WTC11 (cell line): ENCODE measurements around the gene ULK4. TPM values are rescaled to one million over a fixed set of nuclear protein-coding genes. Genes with fewer than 3 reads are reported as not detected.

Experiments used
- ATAC-seq: fragments of 200-7000 bp; cut with Tn5 transposase; 2 replicates; pipeline ENCODE4 v1.10.0; 2021; ENCODE audit warnings: mild to moderate bottlenecking, moderate library complexity
- CTCF ChIA-PET: fragments of 300-600 bp; sonication (Branson Sonifier 250); formaldehyde crosslinking; loops from one replicate; lab custom pipeline; 2021; ENCODE audit warnings: antibody characterized with exemption; lab: Charles Lee
- POLR2A ChIA-PET: fragments of 350-600 bp; sonication (Branson Sonifier 250); formaldehyde crosslinking; loops from one replicate; lab custom pipeline; 2021; ENCODE audit warnings: antibody characterized with exemption; lab: Charles Lee
- DNase-seq: peaks from one replicate; pipeline ENCODE4 v3.0.0; 2021; ENCODE audit warnings: low spot score
- H3K27ac Mint-ChIP-seq: 2 replicates; pipeline ENCODE4 v1.8.0; 2021; ENCODE audit warnings: mixed read lengths
- H3K27me3 Mint-ChIP-seq: 2 replicates; pipeline ENCODE4 v1.8.0; 2021; ENCODE audit warnings: low read depth, mild to moderate bottlenecking, moderate library complexity, mixed read lengths
- H3K36me3 Mint-ChIP-seq: 2 replicates; pipeline ENCODE4 v1.8.0; 2021; ENCODE audit warnings: mixed read lengths
- H3K4me1 Mint-ChIP-seq: 2 replicates; pipeline ENCODE4 v1.8.0; 2022; ENCODE audit warnings: mixed read lengths
- H3K4me3 Mint-ChIP-seq: 2 replicates; pipeline ENCODE4 v1.8.0; 2021; ENCODE audit warnings: mild to moderate bottlenecking, moderate library complexity, mixed read lengths
- H3K9me3 Mint-ChIP-seq: 2 replicates; pipeline ENCODE4 v1.8.0; 2021; ENCODE audit warnings: mixed read lengths
- ELF4 ChIP-seq: sonication (generic); formaldehyde crosslinking; IDR thresholded peaks from 2 replicates; pipeline ENCODE4 v1.8.1; 2022; ENCODE audit warnings: low read depth, mild to moderate bottlenecking, moderate library complexity, missing genetic modification reagents
- ETV6 ChIP-seq: sonication (generic); formaldehyde crosslinking; IDR thresholded peaks from 2 replicates; pipeline ENCODE4 v1.8.1; 2022; ENCODE audit warnings: mild to moderate bottlenecking, missing genetic modification reagents
- GRHL2 ChIP-seq: fragments of 250-450 bp; sonication (Bioruptor Pico); IDR thresholded peaks from 2 replicates; pipeline ENCODE4 v1.8.0; 2022; ENCODE audit warnings: mild to moderate bottlenecking, moderate library complexity; ENCODE audit not compliant: insufficient replicate concordance, severe bottlenecking
- IRF2 ChIP-seq: sonication (generic); formaldehyde crosslinking; IDR thresholded peaks from 2 replicates; pipeline ENCODE4 v1.8.0; 2022; ENCODE audit warnings: low read depth, missing genetic modification reagents, borderline replicate concordance
- SP1 ChIP-seq: sonication (generic); formaldehyde crosslinking; conservative IDR thresholded peaks from 2 replicates; pipeline ENCODE4 v1.8.1; 2022; ENCODE audit warnings: missing genetic modification reagents
- TCF7 ChIP-seq: sonication (generic); formaldehyde crosslinking; IDR thresholded peaks from 2 replicates; pipeline ENCODE4 v1.8.0; 2022; ENCODE audit warnings: mild to moderate bottlenecking, low read depth, missing genetic modification reagents, moderate library complexity
- ZNF121 ChIP-seq: sonication (generic); formaldehyde crosslinking; IDR thresholded peaks from 2 replicates; pipeline ENCODE4 v1.8.0; 2023; ENCODE audit warnings: missing genetic modification reagents
- ZNF232 ChIP-seq: sonication (generic); formaldehyde crosslinking; IDR thresholded peaks from 2 replicates; pipeline ENCODE4 v1.8.0; 2022; ENCODE audit warnings: mild to moderate bottlenecking, missing genetic modification reagents
- ZNF423 ChIP-seq: fragments of 250-450 bp; sonication (Bioruptor Pico); IDR thresholded peaks from 2 replicates; pipeline ENCODE4 v2.1.2; 2022; ENCODE audit warnings: mild to moderate bottlenecking, moderate library complexity
- total RNA-seq: library from RNA; stranded (reverse); gene quantifications from 3 replicates; pipeline ENCODE4 v1.2.3, GENCODE V29; 2021
- TF ChIP-seq, protein P1 (sequence below): sonication (generic); formaldehyde crosslinking; IDR thresholded peaks from 2 replicates; pipeline ENCODE4 v1.8.0; 2023; ENCODE audit warnings: missing genetic modification reagents, mild to moderate bottlenecking, borderline replicate concordance
- TF ChIP-seq, protein P2 (sequence below): sonication (generic); formaldehyde crosslinking; IDR thresholded peaks from 2 replicates; pipeline ENCODE4 v1.8.0; 2022; ENCODE audit warnings: mild to moderate bottlenecking, missing genetic modification reagents
- TF ChIP-seq, protein P3 (sequence below): fragments of 250-450 bp; sonication (Bioruptor Pico); IDR thresholded peaks from 2 replicates; pipeline ENCODE4 v1.8.0; 2021; ENCODE audit warnings: mild to moderate bottlenecking
- TF ChIP-seq, protein P4 (sequence below): sonication (generic); formaldehyde crosslinking; IDR thresholded peaks from 2 replicates; pipeline ENCODE4 v1.8.1; 2022; ENCODE audit warnings: mild to moderate bottlenecking, missing genetic modification reagents, moderate library complexity, borderline replicate concordance
- TF ChIP-seq, protein P5 (sequence below): sonication (generic); formaldehyde crosslinking; IDR thresholded peaks from 2 replicates; pipeline ENCODE4 v1.8.0; 2022; ENCODE audit warnings: missing genetic modification reagents

The ULK4 gene
- total RNA-seq, 1 experiment from 2014 or later: 9.2 TPM

DNA sequence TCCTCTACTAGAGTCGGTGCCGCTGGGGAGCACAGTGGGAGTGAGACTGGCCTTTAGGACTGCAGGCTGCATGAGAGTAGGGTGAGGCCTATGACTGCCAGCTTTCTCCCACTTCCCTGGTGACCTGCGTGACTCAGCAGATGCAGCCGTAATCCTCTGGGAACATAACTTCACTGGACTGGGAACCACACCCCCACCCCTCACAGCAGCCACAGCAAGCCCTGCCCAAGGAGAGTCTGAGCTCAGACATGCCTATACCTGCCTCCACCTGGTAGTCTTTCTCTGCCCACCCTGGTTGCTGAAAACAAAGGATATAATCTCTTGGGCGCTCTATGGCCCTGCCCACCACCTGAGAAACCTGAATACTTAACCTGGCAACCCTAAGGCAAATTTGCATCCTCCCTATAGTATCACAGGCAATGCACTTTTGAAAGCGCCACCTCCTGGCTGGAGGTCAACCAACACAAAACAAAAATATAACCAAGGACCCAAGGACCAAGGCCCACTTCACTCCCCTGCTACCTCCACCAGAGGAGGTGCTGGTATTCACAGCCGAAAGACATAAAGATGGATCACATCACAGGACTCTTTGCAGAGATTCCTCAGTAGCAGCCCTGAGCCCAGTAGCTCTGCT lies 453.7 kb downstream of the ULK4 start (continued):
- no peak for TF ChIP-seq ZNF423
- no peak for TF ChIP-seq ELF4 (CRISPR knock-in tag)
- no peak for TF ChIP-seq SP1 (CRISPR knock-in tag)
- TF ChIP-seq, all 79 proteins: peak for 0

DNA sequence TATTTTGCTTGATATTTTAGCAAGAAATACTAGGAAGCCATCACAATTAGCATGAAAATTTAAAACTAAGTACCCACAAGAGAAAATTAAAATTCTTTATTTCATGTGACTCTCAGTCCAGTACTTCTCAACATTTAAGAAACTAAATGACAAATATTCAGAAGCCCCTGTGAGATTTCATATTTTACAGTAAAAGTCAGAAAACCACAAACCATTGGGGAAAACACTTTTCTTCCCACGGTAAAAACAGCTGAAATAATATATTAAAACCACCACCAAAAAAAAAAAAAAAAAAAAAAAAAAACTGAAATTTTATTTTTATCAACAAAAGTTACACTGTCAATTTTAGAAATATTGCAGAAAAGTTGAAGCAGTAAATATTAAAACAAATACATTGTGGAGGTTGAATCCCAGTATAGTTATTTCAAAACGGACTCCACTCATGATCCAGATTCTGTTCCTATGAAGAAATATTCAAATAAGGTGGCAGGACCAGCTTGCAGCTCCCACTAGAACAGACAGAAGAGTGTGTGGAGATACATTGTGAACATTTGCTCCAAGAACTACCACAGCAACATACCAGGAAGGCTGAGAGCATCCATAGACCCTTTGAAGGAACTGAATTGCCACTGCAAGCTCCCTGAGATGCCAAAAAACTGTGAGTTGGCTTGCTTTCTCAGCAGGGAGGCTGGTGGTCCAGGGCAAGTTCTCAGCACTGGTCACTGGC lies 454.4 kb downstream of the ULK4 start:
- Mint-ChIP-seq H3K9me3 (peaks cover 31% of the 10 kb centered on the region), H3K27ac (no peak overlapping the region), H3K27me3 (no peaks in the 10 kb centered on the region), H3K4me1 (0 out of 2 replicates have a peak, but pooled peaks cover 3% of the 10 kb centered on the region), H3K36me3 (peaks cover 12% of the 10 kb centered on the region), H3K4me3 (no peak overlapping the region)
- no peak for TF ChIP-seq IRF2 (CRISPR knock-in tag)
- no peak for TF ChIP-seq ZNF121
- TF ChIP-seq TCF7 (CRISPR knock-in tag): no peak
- no peak for TF ChIP-seq GRHL2 (CRISPR knock-in tag)
- TF ChIP-seq, protein P1, sequence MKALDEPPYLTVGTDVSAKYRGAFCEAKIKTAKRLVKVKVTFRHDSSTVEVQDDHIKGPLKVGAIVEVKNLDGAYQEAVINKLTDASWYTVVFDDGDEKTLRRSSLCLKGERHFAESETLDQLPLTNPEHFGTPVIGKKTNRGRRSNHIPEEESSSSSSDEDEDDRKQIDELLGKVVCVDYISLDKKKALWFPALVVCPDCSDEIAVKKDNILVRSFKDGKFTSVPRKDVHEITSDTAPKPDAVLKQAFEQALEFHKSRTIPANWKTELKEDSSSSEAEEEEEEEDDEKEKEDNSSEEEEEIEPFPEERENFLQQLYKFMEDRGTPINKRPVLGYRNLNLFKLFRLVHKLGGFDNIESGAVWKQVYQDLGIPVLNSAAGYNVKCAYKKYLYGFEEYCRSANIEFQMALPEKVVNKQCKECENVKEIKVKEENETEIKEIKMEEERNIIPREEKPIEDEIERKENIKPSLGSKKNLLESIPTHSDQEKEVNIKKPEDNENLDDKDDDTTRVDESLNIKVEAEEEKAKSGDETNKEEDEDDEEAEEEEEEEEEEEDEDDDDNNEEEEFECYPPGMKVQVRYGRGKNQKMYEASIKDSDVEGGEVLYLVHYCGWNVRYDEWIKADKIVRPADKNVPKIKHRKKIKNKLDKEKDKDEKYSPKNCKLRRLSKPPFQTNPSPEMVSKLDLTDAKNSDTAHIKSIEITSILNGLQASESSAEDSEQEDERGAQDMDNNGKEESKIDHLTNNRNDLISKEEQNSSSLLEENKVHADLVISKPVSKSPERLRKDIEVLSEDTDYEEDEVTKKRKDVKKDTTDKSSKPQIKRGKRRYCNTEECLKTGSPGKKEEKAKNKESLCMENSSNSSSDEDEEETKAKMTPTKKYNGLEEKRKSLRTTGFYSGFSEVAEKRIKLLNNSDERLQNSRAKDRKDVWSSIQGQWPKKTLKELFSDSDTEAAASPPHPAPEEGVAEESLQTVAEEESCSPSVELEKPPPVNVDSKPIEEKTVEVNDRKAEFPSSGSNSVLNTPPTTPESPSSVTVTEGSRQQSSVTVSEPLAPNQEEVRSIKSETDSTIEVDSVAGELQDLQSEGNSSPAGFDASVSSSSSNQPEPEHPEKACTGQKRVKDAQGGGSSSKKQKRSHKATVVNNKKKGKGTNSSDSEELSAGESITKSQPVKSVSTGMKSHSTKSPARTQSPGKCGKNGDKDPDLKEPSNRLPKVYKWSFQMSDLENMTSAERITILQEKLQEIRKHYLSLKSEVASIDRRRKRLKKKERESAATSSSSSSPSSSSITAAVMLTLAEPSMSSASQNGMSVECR (CRISPR knock-in tag): no peak
- TF ChIP-seq ETV6 (CRISPR knock-in tag): no peak
- TF ChIP-seq, protein P2, sequence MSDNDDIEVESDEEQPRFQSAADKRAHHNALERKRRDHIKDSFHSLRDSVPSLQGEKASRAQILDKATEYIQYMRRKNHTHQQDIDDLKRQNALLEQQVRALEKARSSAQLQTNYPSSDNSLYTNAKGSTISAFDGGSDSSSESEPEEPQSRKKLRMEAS: no peak
- TF ChIP-seq, protein P3, sequence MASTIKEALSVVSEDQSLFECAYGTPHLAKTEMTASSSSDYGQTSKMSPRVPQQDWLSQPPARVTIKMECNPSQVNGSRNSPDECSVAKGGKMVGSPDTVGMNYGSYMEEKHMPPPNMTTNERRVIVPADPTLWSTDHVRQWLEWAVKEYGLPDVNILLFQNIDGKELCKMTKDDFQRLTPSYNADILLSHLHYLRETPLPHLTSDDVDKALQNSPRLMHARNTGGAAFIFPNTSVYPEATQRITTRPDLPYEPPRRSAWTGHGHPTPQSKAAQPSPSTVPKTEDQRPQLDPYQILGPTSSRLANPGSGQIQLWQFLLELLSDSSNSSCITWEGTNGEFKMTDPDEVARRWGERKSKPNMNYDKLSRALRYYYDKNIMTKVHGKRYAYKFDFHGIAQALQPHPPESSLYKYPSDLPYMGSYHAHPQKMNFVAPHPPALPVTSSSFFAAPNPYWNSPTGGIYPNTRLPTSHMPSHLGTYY (CRISPR knock-in tag): no peak
- TF ChIP-seq, protein P4, sequence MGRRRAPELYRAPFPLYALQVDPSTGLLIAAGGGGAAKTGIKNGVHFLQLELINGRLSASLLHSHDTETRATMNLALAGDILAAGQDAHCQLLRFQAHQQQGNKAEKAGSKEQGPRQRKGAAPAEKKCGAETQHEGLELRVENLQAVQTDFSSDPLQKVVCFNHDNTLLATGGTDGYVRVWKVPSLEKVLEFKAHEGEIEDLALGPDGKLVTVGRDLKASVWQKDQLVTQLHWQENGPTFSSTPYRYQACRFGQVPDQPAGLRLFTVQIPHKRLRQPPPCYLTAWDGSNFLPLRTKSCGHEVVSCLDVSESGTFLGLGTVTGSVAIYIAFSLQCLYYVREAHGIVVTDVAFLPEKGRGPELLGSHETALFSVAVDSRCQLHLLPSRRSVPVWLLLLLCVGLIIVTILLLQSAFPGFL (CRISPR knock-in tag): no peak
- TF ChIP-seq, protein P5, sequence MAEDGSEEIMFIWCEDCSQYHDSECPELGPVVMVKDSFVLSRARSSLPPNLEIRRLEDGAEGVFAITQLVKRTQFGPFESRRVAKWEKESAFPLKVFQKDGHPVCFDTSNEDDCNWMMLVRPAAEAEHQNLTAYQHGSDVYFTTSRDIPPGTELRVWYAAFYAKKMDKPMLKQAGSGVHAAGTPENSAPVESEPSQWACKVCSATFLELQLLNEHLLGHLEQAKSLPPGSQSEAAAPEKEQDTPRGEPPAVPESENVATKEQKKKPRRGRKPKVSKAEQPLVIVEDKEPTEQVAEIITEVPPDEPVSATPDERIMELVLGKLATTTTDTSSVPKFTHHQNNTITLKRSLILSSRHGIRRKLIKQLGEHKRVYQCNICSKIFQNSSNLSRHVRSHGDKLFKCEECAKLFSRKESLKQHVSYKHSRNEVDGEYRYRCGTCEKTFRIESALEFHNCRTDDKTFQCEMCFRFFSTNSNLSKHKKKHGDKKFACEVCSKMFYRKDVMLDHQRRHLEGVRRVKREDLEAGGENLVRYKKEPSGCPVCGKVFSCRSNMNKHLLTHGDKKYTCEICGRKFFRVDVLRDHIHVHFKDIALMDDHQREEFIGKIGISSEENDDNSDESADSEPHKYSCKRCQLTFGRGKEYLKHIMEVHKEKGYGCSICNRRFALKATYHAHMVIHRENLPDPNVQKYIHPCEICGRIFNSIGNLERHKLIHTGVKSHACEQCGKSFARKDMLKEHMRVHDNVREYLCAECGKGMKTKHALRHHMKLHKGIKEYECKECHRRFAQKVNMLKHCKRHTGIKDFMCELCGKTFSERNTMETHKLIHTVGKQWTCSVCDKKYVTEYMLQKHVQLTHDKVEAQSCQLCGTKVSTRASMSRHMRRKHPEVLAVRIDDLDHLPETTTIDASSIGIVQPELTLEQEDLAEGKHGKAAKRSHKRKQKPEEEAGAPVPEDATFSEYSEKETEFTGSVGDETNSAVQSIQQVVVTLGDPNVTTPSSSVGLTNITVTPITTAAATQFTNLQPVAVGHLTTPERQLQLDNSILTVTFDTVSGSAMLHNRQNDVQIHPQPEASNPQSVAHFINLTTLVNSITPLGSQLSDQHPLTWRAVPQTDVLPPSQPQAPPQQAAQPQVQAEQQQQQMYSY (CRISPR knock-in tag): no peak
- TF ChIP-seq ZNF232 (CRISPR knock-in tag): no peak
- ChIA-PET POLR2A (no interaction called here), CTCF (interaction anchor here (0.7 to 1.0 kb wide), 3 partner anchors 11 to 923 kb away, joined by 3 to 6 read pairs (median 3); no protein-coding TSS in a partner anchor)
- no peak for DNase-seq
- ATAC-seq: no peak
